ENCODE measurements around the gene SLC26A1.

DNA sequence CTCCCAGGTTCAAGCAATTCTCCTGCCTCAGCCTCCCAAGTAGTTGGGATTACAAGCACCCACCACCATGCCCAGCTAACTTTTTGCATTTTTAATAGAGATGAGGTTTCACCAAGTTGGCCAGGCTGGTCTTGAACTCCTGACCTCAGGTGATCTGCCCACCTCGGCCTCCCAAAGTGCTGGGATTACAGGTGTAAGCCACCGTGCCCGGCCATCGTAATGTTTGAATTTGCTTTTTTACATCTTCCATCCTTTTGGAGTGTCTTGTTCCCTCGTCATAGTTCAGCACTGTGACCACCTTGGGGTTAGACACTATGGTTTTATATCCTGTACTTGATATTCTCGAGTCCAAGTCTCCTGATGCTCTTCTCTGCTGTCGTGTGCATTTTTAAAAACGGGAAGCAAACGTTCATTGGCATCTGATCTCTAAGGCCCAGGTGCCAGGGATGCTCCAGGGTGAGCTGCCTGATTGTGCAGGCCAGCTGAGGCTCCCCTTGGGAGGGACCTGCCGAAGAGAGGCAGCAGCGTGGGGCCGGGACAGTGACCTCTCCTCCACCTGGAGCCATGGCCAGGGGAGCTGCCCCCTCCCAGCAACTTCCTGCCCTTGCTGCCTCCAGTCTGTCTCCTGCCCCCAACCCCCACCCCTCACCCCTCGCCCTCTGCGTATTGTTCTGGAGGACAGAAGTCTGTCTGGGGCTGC lies 36.5 kb downstream of the SLC26A1 start:
- TF ChIP-seq, protein P1, sequence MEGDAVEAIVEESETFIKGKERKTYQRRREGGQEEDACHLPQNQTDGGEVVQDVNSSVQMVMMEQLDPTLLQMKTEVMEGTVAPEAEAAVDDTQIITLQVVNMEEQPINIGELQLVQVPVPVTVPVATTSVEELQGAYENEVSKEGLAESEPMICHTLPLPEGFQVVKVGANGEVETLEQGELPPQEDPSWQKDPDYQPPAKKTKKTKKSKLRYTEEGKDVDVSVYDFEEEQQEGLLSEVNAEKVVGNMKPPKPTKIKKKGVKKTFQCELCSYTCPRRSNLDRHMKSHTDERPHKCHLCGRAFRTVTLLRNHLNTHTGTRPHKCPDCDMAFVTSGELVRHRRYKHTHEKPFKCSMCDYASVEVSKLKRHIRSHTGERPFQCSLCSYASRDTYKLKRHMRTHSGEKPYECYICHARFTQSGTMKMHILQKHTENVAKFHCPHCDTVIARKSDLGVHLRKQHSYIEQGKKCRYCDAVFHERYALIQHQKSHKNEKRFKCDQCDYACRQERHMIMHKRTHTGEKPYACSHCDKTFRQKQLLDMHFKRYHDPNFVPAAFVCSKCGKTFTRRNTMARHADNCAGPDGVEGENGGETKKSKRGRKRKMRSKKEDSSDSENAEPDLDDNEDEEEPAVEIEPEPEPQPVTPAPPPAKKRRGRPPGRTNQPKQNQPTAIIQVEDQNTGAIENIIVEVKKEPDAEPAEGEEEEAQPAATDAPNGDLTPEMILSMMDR (IDR thresholded peaks at IDR 0.05) = no peak
- no peak for TF ChIP-seq POLR2AphosphoS5 (IDR thresholded peaks at IDR 0.05)
- no peak for TF ChIP-seq POLR2A (IDR thresholded peaks at IDR 0.05)
